ENCODE results near the gene FAM83B. TPM values are rescaled to one million over a fixed set of nuclear protein-coding genes. Genes with fewer than 3 reads are reported as not detected.

Gene FAM83B
- total RNA-seq, 1 donor from 2014 or later: 11.3 TPM

GRCh38 chr6:54929245-54929909 is 82.8 kb downstream of the FAM83B start:
- no peaks in the 10 kb centered on the region for H3K4me1 Mint-ChIP-seq (ENCODE audit: unreplicated experiment)
- TF ChIP-seq CTCF (conservative IDR thresholded peaks at IDR 0.05): no peak
- DNase-seq (ENCODE audit: extremely low spot score, unreplicated experiment): no peak

GRCh38 chr6:54932622-54933021 is 86.1 kb downstream of the FAM83B start:
- Mint-ChIP-seq H3K4me3 (no peak overlapping the region), H3K27ac (no peak overlapping the region), H3K36me3 (peaks cover 12% of the 10 kb centered on the region), H3K9me3 (peaks cover 9% of the 10 kb centered on the region), H3K27me3 (no peaks in the 10 kb centered on the region), H3K4me1 (ENCODE audit: unreplicated experiment) (no peaks in the 10 kb centered on the region)
- no peak for DNase-seq (ENCODE audit: extremely low spot score, unreplicated experiment)
- TF ChIP-seq CTCF (conservative IDR thresholded peaks at IDR 0.05): no peak

More at GRCh38 chr6:54929245-54929909, 82.8 kb downstream of the FAM83B start:
- no peak overlapping the region for H3K4me3 Mint-ChIP-seq
- H3K9me3 Mint-ChIP-seq: peaks cover 9% of the 10 kb centered on the region
- H3K27ac Mint-ChIP-seq: no peak overlapping the region
- H3K27me3 Mint-ChIP-seq: no peaks in the 10 kb centered on the region
- H3K36me3 Mint-ChIP-seq: peaks cover 12% of the 10 kb centered on the region

GRCh38 chr6:54935739-54936138 is 89.2 kb downstream of the FAM83B start:
- H3K36me3 Mint-ChIP-seq: peaks cover 12% of the 10 kb centered on the region

GRCh38 chr6:54937371-54937770 is 90.8 kb downstream of the FAM83B start:
- DNase-seq (ENCODE audit: extremely low spot score, unreplicated experiment): no peak
- H3K9me3 Mint-ChIP-seq: peaks cover 8% of the 10 kb centered on the region
- H3K27me3 Mint-ChIP-seq: no peaks in the 10 kb centered on the region
- peaks cover 12% of the 10 kb centered on the region for H3K36me3 Mint-ChIP-seq
- no peaks in the 10 kb centered on the region for H3K4me1 Mint-ChIP-seq (ENCODE audit: unreplicated experiment)
- TF ChIP-seq CTCF (conservative IDR thresholded peaks at IDR 0.05): no peak
- H3K27ac Mint-ChIP-seq: no peak overlapping the region
- H3K4me3 Mint-ChIP-seq: no peak overlapping the region

More at GRCh38 chr6:54935739-54936138, 89.2 kb downstream of the FAM83B start:
- Mint-ChIP-seq H3K9me3 (peaks cover 9% of the 10 kb centered on the region), H3K27ac (no peak overlapping the region), H3K4me1 (ENCODE audit: unreplicated experiment) (no peaks in the 10 kb centered on the region), H3K4me3 (no peak overlapping the region), H3K27me3 (no peaks in the 10 kb centered on the region)
- DNase-seq (ENCODE audit: extremely low spot score, unreplicated experiment): no peak
- no peak for TF ChIP-seq CTCF (conservative IDR thresholded peaks at IDR 0.05)

- no peaks in the 10 kb centered on the region for H3K27me3 Mint-ChIP-seq
- H3K9me3 Mint-ChIP-seq: no peaks in the 10 kb centered on the region
- H3K4me3 Mint-ChIP-seq: no peak overlapping the region
- DNase-seq (ENCODE audit: extremely low spot score, unreplicated experiment): no peak
- no peak for TF ChIP-seq CTCF (conservative IDR thresholded peaks at IDR 0.05)
- no peak overlapping the region for H3K27ac Mint-ChIP-seq
- H3K4me1 Mint-ChIP-seq (ENCODE audit: unreplicated experiment): no peaks in the 10 kb centered on the region
- H3K36me3 Mint-ChIP-seq: no peaks in the 10 kb centered on the region
Measured at GRCh38 chr6:54957698-54958097, 111.1 kb downstream of the FAM83B start.
